ENCODE results near the gene MYO5C.

The MYO5C gene

DNA sequence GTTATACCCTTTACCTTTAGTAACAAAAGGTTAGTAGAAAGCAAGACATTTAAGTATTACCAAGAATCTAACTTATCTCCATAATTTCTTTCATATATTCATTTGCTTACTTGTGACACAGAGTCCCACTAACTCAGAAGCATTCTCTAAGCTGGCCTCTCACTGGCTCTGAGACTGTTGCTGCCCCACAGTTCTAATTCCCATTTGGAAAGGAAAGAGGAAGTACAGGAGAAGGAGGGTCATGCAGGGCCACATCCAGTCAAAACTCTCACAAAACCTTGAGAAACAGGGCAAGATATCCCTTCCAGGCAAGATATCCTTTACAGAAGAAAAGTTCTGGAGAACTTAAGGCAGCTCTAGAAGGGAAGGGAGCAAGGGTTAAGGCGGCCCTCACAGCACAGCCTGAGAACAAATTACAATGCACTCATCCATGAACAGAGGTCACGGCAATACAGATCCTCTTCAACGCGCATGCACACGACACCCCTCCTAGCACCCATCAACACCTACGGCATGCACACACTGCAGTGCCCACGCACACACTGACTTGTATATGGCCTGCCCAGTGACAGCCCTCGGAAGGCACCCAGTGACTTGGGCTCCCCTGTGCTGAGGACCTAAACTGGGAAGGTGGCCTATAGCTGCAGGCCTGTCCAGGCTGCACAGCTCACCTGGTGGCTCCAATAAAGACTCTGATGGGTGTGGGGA lies 13.0 kb upstream of the MYO5C start:
- peak; percentile 74 for DNase-seq (ENCODE audit: low read depth)
- H3K4me3 ChIP-seq (ENCODE audit: low read depth, low read length), result no peak overlapping the region
- TF ChIP-seq CTCF (IDR thresholded peaks at IDR 0.05; ENCODE audit: insufficient read depth, low read depth, low read length, missing control alignments), result no peak

DNA sequence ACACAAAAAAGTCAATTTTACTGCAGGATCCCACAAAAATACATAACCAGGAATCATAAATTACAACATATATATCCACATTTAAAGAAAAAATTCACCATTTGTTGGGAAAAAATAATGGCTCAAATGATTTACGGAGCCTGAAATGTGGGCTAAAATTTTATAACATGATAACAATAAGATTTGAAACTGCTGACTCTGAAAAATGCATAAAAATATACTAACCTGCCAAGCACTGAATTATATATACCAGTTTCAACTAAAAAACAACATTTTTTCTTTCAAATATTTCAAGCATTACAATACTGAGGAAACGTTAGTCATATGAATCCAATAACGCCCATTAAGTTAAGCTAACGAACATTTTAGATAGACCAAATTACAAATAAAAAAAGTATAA lies 12.2 kb upstream of the MYO5C start:
- DNase-seq (ENCODE audit: low read depth), result no peak
- no peak for TF ChIP-seq CTCF (IDR thresholded peaks at IDR 0.05; ENCODE audit: insufficient read depth, low read depth, low read length, missing control alignments)
- H3K4me3 ChIP-seq (ENCODE audit: low read depth, low read length), result no peak overlapping the region

- DNase-seq (ENCODE audit: low read depth), result no peak
- TF ChIP-seq CTCF (IDR thresholded peaks at IDR 0.05; ENCODE audit: insufficient read depth, low read depth, low read length, missing control alignments), result no peak
- H3K4me3 ChIP-seq (ENCODE audit: low read depth, low read length), result no peak overlapping the region
Measured at GRCh38 chr15:52306270-52306669, 10.7 kb upstream of the MYO5C start.

- no peak for DNase-seq (ENCODE audit: low read depth)
- H3K4me3 ChIP-seq (ENCODE audit: low read depth, low read length), result no peak overlapping the region
Measured at GRCh38 chr15:52303093-52303772, 7.6 kb upstream of the MYO5C start.

GRCh38 chr15:52301265-52301847 lies 5.8 kb upstream of the MYO5C start:
- no peak overlapping the region for H3K4me3 ChIP-seq (ENCODE audit: low read depth, low read length)
- no peak for DNase-seq (ENCODE audit: low read depth)
- TF ChIP-seq CTCF (IDR thresholded peaks at IDR 0.05; ENCODE audit: insufficient read depth, low read depth, low read length, missing control alignments), result no peak

More at GRCh38 chr15:52303093-52303772, 7.6 kb upstream of the MYO5C start:
- no peak for TF ChIP-seq CTCF (IDR thresholded peaks at IDR 0.05; ENCODE audit: insufficient read depth, low read depth, low read length, missing control alignments)

- no peak overlapping the region for H3K4me3 ChIP-seq (ENCODE audit: low read depth, low read length)
- DNase-seq (ENCODE audit: low read depth), result no peak
- TF ChIP-seq CTCF (IDR thresholded peaks at IDR 0.05; ENCODE audit: insufficient read depth, low read depth, low read length, missing control alignments), result no peak
Measured at GRCh38 chr15:52294881-52295420, 653 bp downstream of the MYO5C start.

Data from GM12865 (cell line).